B cell (primary cell): ENCODE results near the gene AASS. TPM values are rescaled to one million over a fixed set of nuclear protein-coding genes. Genes with fewer than 3 reads are reported as not detected.

ENCODE experiments used
- ATAC-seq: fragments of 200-7000 bp; cut with Tn5 transposase; one replicate; pipeline ENCODE4 v1.10.0; 2021; ENCODE audit warnings: low read depth, mild to moderate bottlenecking, moderate number of reproducible peaks, moderate library complexity
- CTCF ChIA-PET: fragments of 350-600 bp; sonication (Branson Sonifier 250); formaldehyde crosslinking; loops from one replicate; lab custom pipeline; 2021; ENCODE audit warnings: antibody characterized with exemption, inconsistent platforms; lab: Charles Lee
- POLR2A ChIA-PET: fragments of 350-600 bp; sonication (Branson Sonifier 250); formaldehyde crosslinking; loops from one replicate; lab custom pipeline; 2021; ENCODE audit warnings: antibody characterized with exemption; lab: Charles Lee
- DNase-seq: peaks from one replicate; pipeline ENCODE4 v3.0.0; 2013
- H2AFZ ChIP-seq: 2 replicates; pipeline ENCODE4 v1.6.1; 2012; ENCODE audit warnings: mild to moderate bottlenecking, low read depth, low read length; ENCODE audit not compliant: insufficient read depth, poor library complexity, severe bottlenecking
- H3K27ac ChIP-seq, 2 donors: 1 replicate in 1 of 2; 2 replicates in 1 of 2; pipeline ENCODE4 v1.5.1; 2012 to 2013; ENCODE audit warnings: low read length in 2 of 2, mild to moderate bottlenecking in 2 of 2, moderate library complexity in 1 of 2
- H3K27me3 ChIP-seq, 4 experiments: fragments of 200-600 bp in 1 of 4; sonication (generic) in 1 of 4; replicated peaks in 1 of 4; 1 replicate in 2 of 4; 2 replicates in 2 of 4; pipeline versions ENCODE4 v1.6.1 to v1.7.0; 2013 to 2016; ENCODE audit warnings: low read length in 3 of 4, mild to moderate bottlenecking in 2 of 4, mixed read lengths in 1 of 4, moderate library complexity in 1 of 4; ENCODE audit not compliant: insufficient read depth in 4 of 4, control insufficient read depth in 3 of 4; ENCODE audit errors: control extremely low read depth in 1 of 4
- H3K36me3 ChIP-seq, 2 experiments: replicated peaks in 1 of 2; 1 replicate in 1 of 2; 2 replicates in 1 of 2; pipeline versions ENCODE4 v1.6.1 to v1.7.1; 2013; ENCODE audit warnings: low read length in 1 of 2; ENCODE audit not compliant: insufficient read depth in 2 of 2, control insufficient read depth in 1 of 2; ENCODE audit errors: control extremely low read depth in 1 of 2, extremely low read depth in 1 of 2
- H3K4me1 ChIP-seq, 2 donors: fragments of 200-600 bp in 1 of 2; sonication (generic) in 1 of 2; 1 replicate in 1 of 2; 2 replicates in 1 of 2; pipeline versions ENCODE4 v1.5.1 to v1.6.1; 2013 to 2017; ENCODE audit warnings: low read length in 2 of 2; ENCODE audit not compliant: control insufficient read depth in 2 of 2, insufficient read depth in 2 of 2
- H3K4me2 ChIP-seq: replicated peaks from 2 replicates; pipeline ENCODE3; 2012; ENCODE audit warnings: mild to moderate bottlenecking, low read depth, low read length; ENCODE audit not compliant: poor library complexity, severe bottlenecking
- H3K4me3 ChIP-seq, 5 experiments: fragments of 200-600 bp in 1 of 5; sonication (generic) in 1 of 5; 1 replicate in 3 of 5; 2 replicates in 2 of 5; pipeline versions ENCODE4 v1.5.1 to v1.7.0; 2011 to 2016; ENCODE audit warnings: low read length in 4 of 5, mild to moderate bottlenecking in 4 of 5, low read depth in 2 of 5, control low read depth in 1 of 5, moderate library complexity in 1 of 5; ENCODE audit not compliant: insufficient read depth in 1 of 5; ENCODE audit errors: control extremely low read depth in 1 of 5, extremely low read depth in 1 of 5
- H3K79me2 ChIP-seq: fragments of 200-600 bp; sonication (generic); one replicate; pipeline ENCODE4 v1.6.0; 2016; ENCODE audit warnings: low read length; ENCODE audit not compliant: control insufficient read depth, insufficient read depth
- H3K9ac ChIP-seq: fragments of 200-600 bp; sonication (generic); 2 replicates; pipeline ENCODE4 v1.6.1; 2017; ENCODE audit warnings: mild to moderate bottlenecking, low read length, moderate library complexity
- H3K9me3 ChIP-seq, 3 donors: one replicate each; pipeline versions ENCODE4 v1.6.1 to v1.7.1; 2013; ENCODE audit warnings: low read length in 2 of 3; ENCODE audit not compliant: control insufficient read depth in 2 of 3, insufficient read depth in 1 of 3; ENCODE audit errors: control extremely low read depth in 1 of 3
- H4K20me1 ChIP-seq: 2 replicates; pipeline ENCODE4 v1.6.0; 2012; ENCODE audit warnings: mild to moderate bottlenecking, low read length; ENCODE audit not compliant: insufficient read depth, control insufficient read depth, poor library complexity, severe bottlenecking
- H3K27ac Mint-ChIP-seq: one replicate; pipeline ENCODE4 v1.8.0; 2021; ENCODE audit warnings: mixed read lengths
- H3K27me3 Mint-ChIP-seq: one replicate; pipeline ENCODE4 v1.8.0; 2021; ENCODE audit warnings: mixed read lengths
- H3K4me1 Mint-ChIP-seq: one replicate; pipeline ENCODE4 v1.8.0; 2021; ENCODE audit warnings: mixed read lengths
- H3K4me3 Mint-ChIP-seq: one replicate; pipeline ENCODE4 v1.8.0; 2021; ENCODE audit warnings: mixed read lengths
- H3K9me3 Mint-ChIP-seq: one replicate; pipeline ENCODE4 v1.8.0; 2022; ENCODE audit warnings: mixed read lengths; ENCODE audit not compliant: insufficient read depth
- EZH2 ChIP-seq: IDR thresholded peaks from 2 replicates; pipeline ENCODE4 v1.6.1; 2012; ENCODE audit warnings: borderline replicate concordance, low read depth, mild to moderate bottlenecking, moderate library complexity, low read length; ENCODE audit not compliant: insufficient read depth, poor library complexity, severe bottlenecking
- WGBS: methylation state at CpG from one replicate; pipeline ENCODE4 v1.1.5; 2013; ENCODE audit warnings: missing lambda C conversion rate; ENCODE audit not compliant: insufficient coverage; 5-methylcytosine and 5-hydroxymethylcytosine counted together
- intact Hi-C: fragments of 100-400 bp; cut with micrococcal nuclease; formaldehyde crosslinking; loops from one replicate; pipeline ENCODE4 v1.10.0; 2022
- polyA plus RNA-seq: library from polyadenylated mRNA; depleted of rRNA; stranded (reverse); fragments of >200 nt; gene quantifications from 2 replicates; pipeline ENCODE4 v1.2.3, GENCODE V29; 2012
- total RNA-seq, 2 donors: library from RNA; stranded (reverse); fragments of 120-200 nt in 1 of 2; gene quantifications; 1 replicate in 1 of 2; 2 replicates in 1 of 2; pipeline versions ENCODE4 v1.2.3 to v1.2.4, GENCODE V29; 2013 to 2022
- TF ChIP-seq, protein P1 (sequence below): fragments of 200-600 bp; IDR thresholded peaks from one replicate; pipeline ENCODE4 v1.8.0; 2022; ENCODE audit warnings: antibody characterized with exemption, mild to moderate bottlenecking

The AASS gene
- total and polyA plus RNA-seq, 2 donors (not counting 1 experiment from before 2014, with no cell fraction given): 2.1 to 10.6 TPM

DNA sequence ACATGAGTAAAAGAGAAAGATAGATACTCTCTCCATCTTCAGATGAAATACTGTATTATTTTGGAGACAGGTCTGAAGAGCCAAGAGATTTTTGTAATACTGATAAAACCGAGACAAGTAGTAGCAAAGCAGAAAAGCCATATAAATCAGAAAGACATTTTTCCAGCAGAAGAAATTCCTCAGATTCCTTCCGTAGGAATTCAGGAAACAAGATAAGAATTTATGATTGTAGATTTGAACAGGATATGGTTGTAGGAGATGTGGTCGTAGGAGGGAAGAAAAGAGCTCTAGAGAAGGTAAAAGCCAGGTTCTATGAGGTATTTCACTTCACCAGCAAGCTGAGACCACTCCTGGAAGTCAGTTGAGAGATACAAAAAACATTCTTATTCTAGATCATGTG lies 17.6 kb upstream of the AASS start:
- ATAC-seq (no peak), DNase-seq (no peak)
- H3K27me3 ChIP-seq: peaks cover 0 to under 1% (median 0%) of the 10 kb centered on the region in 4 experiments
- 40% methylated on average over 1 of the region's 3 CpGs for WGBS
- intact Hi-C loops: no loop called here
- H3K79me2 ChIP-seq: no peaks in the 10 kb centered on the region
- CTCF ChIA-PET: no interaction called here
- no peak overlapping the region for H3K9ac ChIP-seq
- no peaks in the 10 kb centered on the region for H3K9me3 ChIP-seq
- POLR2A ChIA-PET: no interaction called here
- H3K4me1 Mint-ChIP-seq: no peaks in the 10 kb centered on the region
- TF ChIP-seq EZH2: no peak
- TF ChIP-seq, protein P1, sequence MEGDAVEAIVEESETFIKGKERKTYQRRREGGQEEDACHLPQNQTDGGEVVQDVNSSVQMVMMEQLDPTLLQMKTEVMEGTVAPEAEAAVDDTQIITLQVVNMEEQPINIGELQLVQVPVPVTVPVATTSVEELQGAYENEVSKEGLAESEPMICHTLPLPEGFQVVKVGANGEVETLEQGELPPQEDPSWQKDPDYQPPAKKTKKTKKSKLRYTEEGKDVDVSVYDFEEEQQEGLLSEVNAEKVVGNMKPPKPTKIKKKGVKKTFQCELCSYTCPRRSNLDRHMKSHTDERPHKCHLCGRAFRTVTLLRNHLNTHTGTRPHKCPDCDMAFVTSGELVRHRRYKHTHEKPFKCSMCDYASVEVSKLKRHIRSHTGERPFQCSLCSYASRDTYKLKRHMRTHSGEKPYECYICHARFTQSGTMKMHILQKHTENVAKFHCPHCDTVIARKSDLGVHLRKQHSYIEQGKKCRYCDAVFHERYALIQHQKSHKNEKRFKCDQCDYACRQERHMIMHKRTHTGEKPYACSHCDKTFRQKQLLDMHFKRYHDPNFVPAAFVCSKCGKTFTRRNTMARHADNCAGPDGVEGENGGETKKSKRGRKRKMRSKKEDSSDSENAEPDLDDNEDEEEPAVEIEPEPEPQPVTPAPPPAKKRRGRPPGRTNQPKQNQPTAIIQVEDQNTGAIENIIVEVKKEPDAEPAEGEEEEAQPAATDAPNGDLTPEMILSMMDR: no peak
- no peaks in the 10 kb centered on the region for H3K9me3 Mint-ChIP-seq
- H2AFZ ChIP-seq: no peak overlapping the region
- no peaks in the 10 kb centered on the region for H3K36me3 ChIP-seq
- H4K20me1 ChIP-seq: no peaks in the 10 kb centered on the region
- no peak overlapping the region for H3K4me2 ChIP-seq
- H3K27ac Mint-ChIP-seq: no peak overlapping the region
- no peak overlapping the region for H3K27ac ChIP-seq
- H3K27me3 Mint-ChIP-seq: peaks cover 16% of the 10 kb centered on the region
- no peak overlapping the region for H3K4me3 ChIP-seq
- no peak overlapping the region for H3K4me3 Mint-ChIP-seq
- no peaks in the 10 kb centered on the region for H3K4me1 ChIP-seq

DNA sequence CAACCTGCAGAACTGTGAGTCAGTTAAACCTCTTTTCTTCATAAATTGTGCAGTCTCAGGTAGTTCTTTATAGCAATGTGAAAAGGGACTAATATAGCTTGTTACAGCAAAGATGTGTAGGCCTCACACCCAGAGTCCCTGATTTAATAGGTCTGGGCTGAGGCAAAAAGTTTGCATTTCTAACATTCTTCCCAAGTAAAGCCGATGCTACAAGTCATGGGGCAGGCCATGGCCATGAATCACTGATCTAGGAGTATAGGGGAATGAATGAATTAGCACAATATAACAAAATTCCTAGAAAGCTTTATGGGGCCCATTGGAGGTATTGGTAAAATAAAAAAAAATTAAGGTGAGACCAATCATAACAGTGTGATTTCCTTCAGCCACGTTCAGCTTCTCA lies 11.5 kb upstream of the AASS start:
- POLR2A ChIA-PET: no interaction called here
- Mint-ChIP-seq H3K4me3 (no peak overlapping the region), H3K27me3 (peaks cover 26% of the 10 kb centered on the region), H3K27ac (no peak overlapping the region), H3K9me3 (no peaks in the 10 kb centered on the region), H3K4me1 (no peaks in the 10 kb centered on the region)
- no peak overlapping the region for H2AFZ ChIP-seq
- intact Hi-C loops: no loop called here
- no peak overlapping the region for H3K4me2 ChIP-seq
- no peak overlapping the region for H3K27ac ChIP-seq
- no peaks in the 10 kb centered on the region for H3K9me3 ChIP-seq
- DNase-seq: no peak
- H4K20me1 ChIP-seq: no peaks in the 10 kb centered on the region
- TF ChIP-seq EZH2: no peak
- TF ChIP-seq, protein P1: no peak
- no peaks in the 10 kb centered on the region for H3K4me1 ChIP-seq
- no peaks in the 10 kb centered on the region for H3K79me2 ChIP-seq
- ATAC-seq: no peak
- no peaks in the 10 kb centered on the region for H3K36me3 ChIP-seq
- WGBS: 33% methylated on average over 1 of the region's 2 CpGs
- H3K27me3 ChIP-seq: peaks cover 0 to 7% (median 0%) of the 10 kb centered on the region in 4 experiments
- no peak overlapping the region for H3K4me3 ChIP-seq
- CTCF ChIA-PET: no interaction called here
- no peak overlapping the region for H3K9ac ChIP-seq
